K562 (cell line): Measurements from ENCODE around the gene STAT6. TPM values are rescaled to one million over a fixed set of nuclear protein-coding genes. Genes with fewer than 3 reads are reported as not detected.
A peak's percentile ranks its signal among the peaks of the same experiment; 100 is the strongest.

ENCODE experiments used
- ARID2 ChIP-seq: fragments of 450-650 bp; IDR thresholded peaks from 2 replicates; pipeline ENCODE4 v1.6.1; 2017; ENCODE audit warnings: antibody characterized with exemption, mild to moderate bottlenecking
- COPS2 ChIP-seq: fragments of 450-650 bp; conservative IDR thresholded peaks from 2 replicates; pipeline ENCODE4 v1.6.1; 2016; ENCODE audit warnings: mild to moderate bottlenecking, moderate library complexity
- CREBBP ChIP-seq: IDR thresholded peaks from one replicate; pipeline ENCODE4 v1.6.1; 2012; ENCODE audit warnings: low read depth, mild to moderate bottlenecking, control low read depth, inconsistent platforms, low read length
- ELK1 ChIP-seq: sonication (generic); formaldehyde crosslinking; IDR thresholded peaks from 2 replicates; pipeline ENCODE4 v1.8.1; 2022; ENCODE audit warnings: missing genetic modification reagents
- EP400 ChIP-seq: fragments of 450-650 bp; IDR thresholded peaks from 2 replicates; pipeline ENCODE4 v1.6.1; 2017; ENCODE audit warnings: antibody characterized with exemption, mild to moderate bottlenecking, moderate library complexity
- NR1H2 ChIP-seq: sonication (generic); formaldehyde crosslinking; IDR thresholded peaks from 2 replicates; pipeline ENCODE4 v1.4.0; 2020; ENCODE audit warnings: mild to moderate bottlenecking, missing genetic modification reagents
- PCBP2 ChIP-seq: fragments of 200-400 bp; formaldehyde crosslinking; IDR thresholded peaks from 2 replicates; pipeline ENCODE4 v1.6.1; 2018; ENCODE audit warnings: low read length, low read depth, mild to moderate bottlenecking, moderate library complexity; ENCODE audit not compliant: poor library complexity, severe bottlenecking
- RBFOX2 ChIP-seq: fragments of 200-400 bp; formaldehyde crosslinking; IDR thresholded peaks from 2 replicates; pipeline ENCODE4 v1.6.1; 2017; ENCODE audit warnings: low read depth, mild to moderate bottlenecking, low read length, moderate library complexity
- RREB1 ChIP-seq: fragments of 250-450 bp; sonication (Bioruptor Pico); IDR thresholded peaks from 2 replicates; pipeline ENCODE4 v1.4.0; 2020
- ZNF232 ChIP-seq: sonication (generic); formaldehyde crosslinking; IDR thresholded peaks from 2 replicates; pipeline ENCODE4 v1.8.0; 2022; ENCODE audit warnings: mild to moderate bottlenecking, missing genetic modification reagents
- ZNF280B ChIP-seq: fragments of 250-450 bp; sonication (Bioruptor Pico); IDR thresholded peaks from 2 replicates; pipeline ENCODE4 v1.5.1; 2021; ENCODE audit warnings: mild to moderate bottlenecking
- ZNF384 ChIP-seq: IDR thresholded peaks from 2 replicates; pipeline ENCODE4 v1.6.1; 2012; ENCODE audit warnings: low read depth, low read length, improper control_type of control experiment
- ZNF609 ChIP-seq: sonication (generic); formaldehyde crosslinking; IDR thresholded peaks from 2 replicates; pipeline ENCODE4 v1.8.1; 2023; ENCODE audit warnings: missing genetic modification reagents, mild to moderate bottlenecking, borderline replicate concordance
- polyA plus RNA-seq, 8 experiments: library from polyadenylated mRNA; depleted of rRNA in 4 of 8; stranded (reverse) in 5 of 8; unstranded in 3 of 8; fragments of >200 nt; fragmentation: Nextera tagmentation in 2 of 8; fragmentation: Illumina TruSeq in 1 of 8; extraction: Ambion mirVana in 2 of 8; extraction: Trizol in 1 of 8; gene quantifications; 2 replicates each; pipeline versions ENCODE4 v1.2.1 to v1.2.3, GENCODE V29; 2011 to 2014; ENCODE audit warnings: inconsistent platforms in 1 of 8, missing spikeins in 1 of 8
- total RNA-seq, 7 experiments: library from RNA; depleted of rRNA in 6 of 7; stranded (reverse); fragments of >200 nt in 6 of 7; fragmentation: Illumina TruSeq in 2 of 7; extraction: Trizol in 2 of 7; gene quantifications; 2 replicates each; pipeline versions ENCODE4 v1.2.1 to v1.2.3, GENCODE V29; 2011 to 2021; ENCODE audit warnings: low replicate concordance in 1 of 7

The STAT6 gene
- total and polyA plus RNA-seq, 9 of the 15 experiments (the other 6 are each of a cell fraction or from before 2014, with no cell fraction given), result 2.4 to 49.5 (median 26.5) TPM

GRCh38 chr12:57110104-57111030 is 795 bp downstream of the STAT6 start (continued):
- TF ChIP-seq RREB1 (CRISPR knock-in tag), result no peak
- no peak for TF ChIP-seq ZNF384
- peak; percentile 47; the same call in 1 of the 2 replicates for TF ChIP-seq RBFOX2
- no peak for TF ChIP-seq CREBBP
- TF ChIP-seq EP400, result peak; percentile 18; the same call in 1 of the 2 replicates
- TF ChIP-seq ZNF609 (CRISPR knock-in tag), result no peak
- no peak for TF ChIP-seq ELK1 (CRISPR knock-in tag)
- no peak for TF ChIP-seq NR1H2
- TF ChIP-seq ARID2, result no peak
- no peak for TF ChIP-seq ZNF232
- no peak for TF ChIP-seq ZNF280B (CRISPR knock-in tag)
- no peak for TF ChIP-seq PCBP2
- no peak for TF ChIP-seq COPS2
